Transverse colon (tissue), 4 donors: ENCODE measurements around the gene ARHGEF7.

Experiments used
- POLR2AphosphoS5 ChIP-seq, 3 donors: sonication (generic); formaldehyde crosslinking; IDR thresholded peaks; one replicate each; pipeline ENCODE4 v1.6.1; 2016; ENCODE audit warnings: antibody characterized with exemption in 3 of 3
- TF ChIP-seq, protein P1 (sequence below), 5 experiments: fragments of 200-600 bp in 3 of 5; fragments of 450-650 bp in 2 of 5; sonication (generic) in 3 of 5; IDR thresholded peaks; 1 replicate in 2 of 5; 2 replicates in 3 of 5; pipeline ENCODE4 v1.5.1; 2016 to 2017; ENCODE audit warnings: antibody characterized with exemption in 5 of 5, inconsistent platforms in 3 of 5, mild to moderate bottlenecking in 2 of 5, moderate library complexity in 1 of 5

DNA sequence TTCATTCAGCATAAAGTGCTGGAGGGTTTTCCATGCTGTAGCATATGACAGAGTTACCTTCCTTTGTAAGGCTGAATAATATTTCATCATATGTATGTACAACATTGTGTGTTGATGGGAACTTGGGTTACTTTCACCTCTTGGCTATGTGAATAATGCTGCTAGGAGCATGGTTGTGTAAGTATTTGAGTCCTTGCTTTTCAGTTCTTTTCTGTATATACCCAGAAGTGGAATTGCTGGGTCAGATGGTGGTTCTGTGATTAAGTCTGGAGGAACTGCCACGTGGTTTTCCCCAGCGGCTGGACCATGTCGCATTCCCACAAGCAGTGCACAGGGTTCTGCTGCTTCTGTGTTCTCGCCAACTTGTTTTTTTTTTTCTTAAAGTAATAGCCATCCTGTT lies 104.2 kb downstream of the ARHGEF7 start:
- TF ChIP-seq POLR2AphosphoS5 (IDR thresholded peaks at IDR 0.05): no peak
- TF ChIP-seq, protein P1, sequence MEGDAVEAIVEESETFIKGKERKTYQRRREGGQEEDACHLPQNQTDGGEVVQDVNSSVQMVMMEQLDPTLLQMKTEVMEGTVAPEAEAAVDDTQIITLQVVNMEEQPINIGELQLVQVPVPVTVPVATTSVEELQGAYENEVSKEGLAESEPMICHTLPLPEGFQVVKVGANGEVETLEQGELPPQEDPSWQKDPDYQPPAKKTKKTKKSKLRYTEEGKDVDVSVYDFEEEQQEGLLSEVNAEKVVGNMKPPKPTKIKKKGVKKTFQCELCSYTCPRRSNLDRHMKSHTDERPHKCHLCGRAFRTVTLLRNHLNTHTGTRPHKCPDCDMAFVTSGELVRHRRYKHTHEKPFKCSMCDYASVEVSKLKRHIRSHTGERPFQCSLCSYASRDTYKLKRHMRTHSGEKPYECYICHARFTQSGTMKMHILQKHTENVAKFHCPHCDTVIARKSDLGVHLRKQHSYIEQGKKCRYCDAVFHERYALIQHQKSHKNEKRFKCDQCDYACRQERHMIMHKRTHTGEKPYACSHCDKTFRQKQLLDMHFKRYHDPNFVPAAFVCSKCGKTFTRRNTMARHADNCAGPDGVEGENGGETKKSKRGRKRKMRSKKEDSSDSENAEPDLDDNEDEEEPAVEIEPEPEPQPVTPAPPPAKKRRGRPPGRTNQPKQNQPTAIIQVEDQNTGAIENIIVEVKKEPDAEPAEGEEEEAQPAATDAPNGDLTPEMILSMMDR (IDR thresholded peaks at IDR 0.05): no peak
